ENCODE measurements around the gene SNCG.

Gene SNCG

DNA sequence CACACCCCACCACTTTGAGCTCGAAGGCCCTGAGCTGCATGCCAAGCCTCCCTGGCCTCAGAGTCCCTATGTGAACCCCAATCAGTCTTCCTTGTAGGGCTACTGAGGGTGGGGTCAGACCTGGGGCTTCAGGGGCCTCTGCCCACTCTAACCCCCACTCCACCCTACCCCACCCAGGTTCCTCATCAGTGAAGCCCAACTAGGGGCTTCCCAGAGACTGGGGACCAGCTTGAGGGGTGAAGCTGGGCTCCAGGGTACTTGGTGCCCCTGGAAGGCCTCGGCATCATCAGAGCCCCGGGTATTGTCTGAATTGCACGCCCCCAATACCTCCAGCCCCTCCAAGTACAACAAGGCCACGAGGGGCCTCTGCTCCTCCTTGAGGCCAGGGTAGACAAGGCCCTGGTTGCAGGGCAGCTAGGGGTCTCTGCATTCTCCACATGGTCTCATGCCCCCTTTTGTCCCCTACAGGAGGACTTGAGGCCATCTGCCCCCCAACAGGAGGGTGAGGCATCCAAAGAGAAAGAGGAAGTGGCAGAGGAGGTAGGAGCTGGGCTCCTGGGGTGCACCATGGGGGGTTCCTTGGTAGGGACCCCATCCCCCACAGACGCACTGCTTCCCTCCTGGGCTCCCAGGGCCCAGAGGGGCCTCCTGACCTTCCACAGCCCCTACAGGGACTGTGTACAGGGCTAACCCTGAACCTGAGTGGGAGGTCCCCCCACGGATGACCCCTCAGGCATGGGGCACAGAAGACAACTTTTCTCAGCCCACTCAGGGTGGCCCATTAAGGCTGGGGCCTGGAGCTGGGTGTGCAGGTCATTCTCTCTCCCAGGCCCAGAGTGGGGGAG lies 4.0 kb downstream of the SNCG start:
- no peak overlapping the region for H3K4me3 ChIP-seq (replicated peaks; ENCODE audit: low read depth, low read length)
- TF ChIP-seq, protein P1, sequence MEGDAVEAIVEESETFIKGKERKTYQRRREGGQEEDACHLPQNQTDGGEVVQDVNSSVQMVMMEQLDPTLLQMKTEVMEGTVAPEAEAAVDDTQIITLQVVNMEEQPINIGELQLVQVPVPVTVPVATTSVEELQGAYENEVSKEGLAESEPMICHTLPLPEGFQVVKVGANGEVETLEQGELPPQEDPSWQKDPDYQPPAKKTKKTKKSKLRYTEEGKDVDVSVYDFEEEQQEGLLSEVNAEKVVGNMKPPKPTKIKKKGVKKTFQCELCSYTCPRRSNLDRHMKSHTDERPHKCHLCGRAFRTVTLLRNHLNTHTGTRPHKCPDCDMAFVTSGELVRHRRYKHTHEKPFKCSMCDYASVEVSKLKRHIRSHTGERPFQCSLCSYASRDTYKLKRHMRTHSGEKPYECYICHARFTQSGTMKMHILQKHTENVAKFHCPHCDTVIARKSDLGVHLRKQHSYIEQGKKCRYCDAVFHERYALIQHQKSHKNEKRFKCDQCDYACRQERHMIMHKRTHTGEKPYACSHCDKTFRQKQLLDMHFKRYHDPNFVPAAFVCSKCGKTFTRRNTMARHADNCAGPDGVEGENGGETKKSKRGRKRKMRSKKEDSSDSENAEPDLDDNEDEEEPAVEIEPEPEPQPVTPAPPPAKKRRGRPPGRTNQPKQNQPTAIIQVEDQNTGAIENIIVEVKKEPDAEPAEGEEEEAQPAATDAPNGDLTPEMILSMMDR (IDR thresholded peaks at IDR 0.05; ENCODE audit: low read length, missing control alignments), result no peak

DNA sequence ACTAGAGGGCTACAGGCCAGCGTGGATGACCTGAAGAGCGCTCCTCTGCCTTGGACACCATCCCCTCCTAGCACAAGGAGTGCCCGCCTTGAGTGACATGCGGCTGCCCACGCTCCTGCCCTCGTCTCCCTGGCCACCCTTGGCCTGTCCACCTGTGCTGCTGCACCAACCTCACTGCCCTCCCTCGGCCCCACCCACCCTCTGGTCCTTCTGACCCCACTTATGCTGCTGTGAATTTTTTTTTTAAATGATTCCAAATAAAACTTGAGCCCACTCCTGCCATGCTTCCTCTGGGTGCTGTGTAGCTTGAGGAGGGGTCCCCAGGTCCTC lies 4.5 kb downstream of the SNCG start:
- no peak for DNase-seq (ENCODE audit: low read depth)
- no peak overlapping the region for H3K4me3 ChIP-seq (replicated peaks; ENCODE audit: low read depth, low read length)
- TF ChIP-seq, protein P1 (IDR thresholded peaks at IDR 0.05; ENCODE audit: low read length, missing control alignments), result no peak

More for the DNA sequence above, 4.0 kb downstream of the SNCG start:
- DNase-seq (ENCODE audit: low read depth), result no peak

DNA sequence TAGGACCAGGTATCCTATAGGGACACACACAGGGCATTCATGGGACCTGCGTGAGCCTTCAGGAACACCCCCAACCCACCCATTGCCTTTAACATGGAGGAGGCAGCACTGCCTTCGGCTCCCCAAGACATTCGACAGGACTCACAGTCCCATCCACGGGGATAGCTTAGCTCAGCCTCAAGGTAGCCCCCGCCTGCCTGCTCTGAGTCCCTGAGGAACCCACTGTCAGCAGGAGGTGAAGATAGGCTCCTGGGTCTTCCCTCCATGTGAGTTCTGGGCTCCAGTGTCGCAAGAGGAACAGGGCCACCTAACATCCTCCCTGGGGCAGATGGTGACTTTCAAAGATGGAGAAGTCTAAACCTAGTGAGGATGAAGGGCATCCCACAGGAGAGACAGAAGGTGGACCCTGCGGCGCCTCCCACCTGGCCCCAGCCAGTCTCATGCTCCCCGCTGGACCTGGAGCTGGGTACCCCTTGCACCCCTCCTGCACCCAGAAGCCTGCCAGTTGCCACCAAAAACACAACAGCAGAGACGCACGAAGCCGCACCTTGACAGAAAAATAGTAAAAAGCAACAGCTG lies 5.0 kb downstream of the SNCG start:
- H3K4me3 ChIP-seq (replicated peaks; ENCODE audit: low read depth, low read length), result no peak overlapping the region
- TF ChIP-seq, protein P1 (IDR thresholded peaks at IDR 0.05; ENCODE audit: low read length, missing control alignments), result no peak
- no peak for DNase-seq (ENCODE audit: low read depth)

DNA sequence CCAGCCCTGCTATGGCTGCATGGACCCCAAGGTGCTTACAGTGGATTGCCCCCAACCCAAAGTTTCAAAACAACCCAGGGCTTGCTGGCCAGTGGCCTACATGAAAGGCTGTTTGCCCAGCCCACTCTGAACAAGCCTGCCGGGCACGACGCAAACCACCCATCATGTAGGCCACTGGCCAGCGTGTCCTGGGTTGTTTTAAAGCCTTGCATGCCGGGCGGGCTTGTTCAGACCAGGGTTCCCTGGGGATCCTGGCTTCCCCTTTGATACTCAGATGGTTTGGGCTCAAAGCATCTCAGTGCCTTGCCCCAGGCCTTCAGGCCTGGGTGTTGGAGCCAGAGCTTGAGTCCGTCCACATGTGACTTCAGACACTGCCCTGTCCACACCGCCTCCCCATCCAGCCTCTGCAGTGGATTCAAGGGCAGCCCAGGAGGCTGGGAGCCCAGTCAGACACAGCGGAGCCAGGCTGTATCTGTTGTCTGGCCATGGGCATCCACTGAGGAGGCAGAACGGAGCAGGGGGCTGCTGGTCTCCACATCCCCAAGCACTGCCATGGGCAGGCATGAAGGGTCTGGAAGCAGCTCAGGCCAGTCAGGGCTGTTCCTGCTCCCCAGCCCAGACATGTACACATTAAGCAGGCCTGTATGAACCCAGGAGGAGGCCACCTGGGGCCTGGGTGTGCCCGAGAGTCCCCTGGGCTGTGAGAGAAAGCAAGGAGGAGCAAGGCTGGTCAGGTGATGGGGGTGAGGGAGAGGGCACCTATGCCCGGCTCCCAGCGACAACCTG lies 5.9 kb downstream of the SNCG start:
- DNase-seq (ENCODE audit: low read depth), result no peak
- TF ChIP-seq, protein P1 (IDR thresholded peaks at IDR 0.05; ENCODE audit: low read length, missing control alignments), result no peak

DNA sequence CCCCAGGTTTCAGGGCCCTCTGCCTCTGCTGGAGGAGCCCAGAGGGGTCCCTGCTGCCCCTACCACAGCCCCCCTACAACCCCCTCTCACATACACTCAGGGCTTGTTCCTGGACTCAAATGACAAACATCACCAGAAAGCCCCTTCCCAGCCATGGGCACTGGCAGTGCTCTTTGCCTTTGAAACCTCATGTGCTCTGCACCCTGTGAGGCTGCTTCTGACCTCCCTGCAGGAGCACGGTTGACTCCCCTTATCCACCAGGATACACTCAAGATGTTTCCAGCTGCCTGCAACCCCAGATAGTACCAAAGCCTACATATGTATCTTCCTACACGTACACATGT lies 6.4 kb downstream of the SNCG start:
- TF ChIP-seq, protein P1 (IDR thresholded peaks at IDR 0.05; ENCODE audit: low read length, missing control alignments), result no peak
- DNase-seq (ENCODE audit: low read depth), result no peak
- no peak overlapping the region for H3K4me3 ChIP-seq (replicated peaks; ENCODE audit: low read depth, low read length)

More for the DNA sequence above, 5.9 kb downstream of the SNCG start:
- H3K4me3 ChIP-seq (replicated peaks; ENCODE audit: low read depth, low read length), result no peak overlapping the region

DNA sequence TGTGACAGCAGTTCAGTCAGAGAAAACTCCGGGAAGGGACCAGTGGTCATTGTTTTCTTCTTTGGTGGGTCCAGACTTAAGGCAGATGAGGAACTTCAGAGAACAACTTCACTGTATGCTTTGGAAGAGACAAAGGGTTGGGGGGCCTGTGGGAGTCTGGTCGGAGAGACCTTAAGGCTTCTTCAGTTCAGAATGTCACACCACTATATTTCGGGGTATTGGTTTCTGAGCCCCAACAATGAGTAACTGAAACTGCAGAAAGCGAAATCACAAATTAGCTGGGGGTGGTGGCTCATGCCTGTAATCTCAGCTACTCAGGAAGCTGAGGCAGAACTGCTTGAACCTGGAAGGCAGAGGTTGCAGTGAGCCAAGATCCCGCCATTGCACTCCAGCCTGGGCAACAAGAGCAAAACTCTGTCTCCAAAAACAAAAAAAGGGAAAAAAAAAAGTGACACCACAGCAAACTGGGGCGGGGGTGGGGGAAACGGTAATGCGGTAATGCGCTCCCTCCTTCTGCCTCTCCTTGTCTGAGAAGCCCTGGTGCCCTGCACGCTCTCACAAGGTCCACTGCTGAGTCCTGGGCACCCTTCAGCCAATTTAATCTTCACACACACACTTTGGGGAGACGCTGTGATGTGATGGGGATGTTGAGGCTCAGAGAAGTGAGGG lies 7.7 kb downstream of the SNCG start:
- no peak overlapping the region for H3K4me3 ChIP-seq (replicated peaks; ENCODE audit: low read depth, low read length)
- TF ChIP-seq, protein P1 (IDR thresholded peaks at IDR 0.05; ENCODE audit: low read length, missing control alignments), result no peak
- DNase-seq (ENCODE audit: low read depth), result no peak
